Gastroesophageal sphincter (tissue), 3 donors: Measurements from ENCODE around the gene TRIM77.
"Not testable (repeated sequence)": the region's sequence is repeated elsewhere in the genome, so short reads cannot be mapped to it uniquely, and the experiment has no call there.

Source experiments
- CTCF ChIP-seq, 4 experiments: fragments of 200-600 bp in 2 of 4; fragments of 450-650 bp in 2 of 4; sonication (generic) in 1 of 4; IDR thresholded peaks; one replicate each; pipeline ENCODE4 v1.5.1; 2017 to 2019; ENCODE audit warnings: antibody characterized with exemption in 4 of 4, mild to moderate bottlenecking in 2 of 4, moderate library complexity in 2 of 4
- EP300 ChIP-seq: sonication (generic); formaldehyde crosslinking; IDR thresholded peaks from one replicate; pipeline ENCODE4 v1.6.1; 2017; ENCODE audit warnings: antibody characterized with exemption, mild to moderate bottlenecking
- POLR2AphosphoS5 ChIP-seq: sonication (generic); formaldehyde crosslinking; IDR thresholded peaks from one replicate; pipeline ENCODE4 v1.6.1; 2017; ENCODE audit warnings: antibody characterized with exemption

- TF ChIP-seq EP300; CTCF (IDR thresholded peaks at IDR 0.05); POLR2AphosphoS5: not testable (repeated sequence)
Measured at GRCh38 chr11:89724866-89725498, 14.9 kb downstream of the TRIM77 start.
